Uterus (tissue), 4 donors: ENCODE measurements around the gene SOCS1. TPM values are rescaled to one million over a fixed set of nuclear protein-coding genes. Genes with fewer than 3 reads are reported as not detected.

ENCODE experiments used
- DNase-seq, 2 donors: peaks; one replicate each; pipeline ENCODE4 v3.0.0-alpha.2; 2019 to 2020
- H3K27ac ChIP-seq, 2 donors: fragments of 200-600 bp; sonication (generic); 1 replicate in 1 of 2; 2 replicates in 1 of 2; pipeline ENCODE4 v1.5.1; 2016 to 2018
- H3K27me3 ChIP-seq, 2 donors: fragments of 200-600 bp; sonication (generic); one replicate each; pipeline ENCODE4 v1.5.1; 2018 to 2019; ENCODE audit warnings: control low read depth in 1 of 2
- H3K36me3 ChIP-seq, 2 donors: fragments of 200-600 bp; sonication (generic); one replicate each; pipeline ENCODE4 v1.5.1; 2019; ENCODE audit warnings: control low read depth in 1 of 2
- H3K4me1 ChIP-seq, 2 donors: fragments of 200-600 bp; sonication (generic); one replicate each; pipeline ENCODE4 v1.5.1; 2018 to 2019; ENCODE audit warnings: control low read depth in 1 of 2
- H3K4me3 ChIP-seq, 2 donors: fragments of 200-600 bp; sonication (generic); 1 replicate in 1 of 2; 2 replicates in 1 of 2; pipeline ENCODE4 v1.5.1; 2018 to 2019; ENCODE audit warnings: mild to moderate bottlenecking in 1 of 2
- H3K9me3 ChIP-seq, 2 donors: fragments of 200-600 bp; sonication (generic); one replicate each; pipeline ENCODE4 v1.5.1; 2019; ENCODE audit warnings: control low read depth in 1 of 2
- CTCF ChIP-seq, 4 experiments: fragments of 200-600 bp in 2 of 4; fragments of 450-650 bp in 2 of 4; sonication (generic) in 2 of 4; IDR thresholded peaks; one replicate each; pipeline ENCODE4 v1.5.1; 2016 to 2019; ENCODE audit warnings: antibody characterized with exemption in 4 of 4, mild to moderate bottlenecking in 2 of 4, moderate library complexity in 1 of 4
- POLR2A ChIP-seq, 2 donors: fragments of 450-650 bp; IDR thresholded peaks; one replicate each; pipeline ENCODE4 v1.6.1; 2016; ENCODE audit warnings: antibody characterized with exemption in 2 of 2, mild to moderate bottlenecking in 1 of 2, moderate library complexity in 1 of 2
- intact Hi-C: fragments of 100-400 bp; cut with DNase I; formaldehyde crosslinking; loops from one replicate; pipeline ENCODE4 v1.15.1; 2023; ENCODE audit warnings: low total_unique reads
- total RNA-seq, 4 donors: library from RNA; depleted of rRNA in 3 of 4; stranded (reverse); fragments of >200 nt in 3 of 4; gene quantifications; one replicate each; pipeline versions ENCODE4 v1.1.0 to v1.2.4, GENCODE V29; 2014 to 2023
- donor health status: DM: yes; HTN: yes; CAD: no.

The SOCS1 gene
- total RNA-seq, 4 donors from 2014 or later = 6.4 to 45.3 (median 7.6) TPM; not detected in 1

GRCh38 chr16:11234884-11235702, 20.9 kb downstream of the SOCS1 start:
- Histone ChIP-seq H3K36me3 (no peaks in the 10 kb centered on the region), H3K27me3 (no peaks in the 10 kb centered on the region), H3K4me1 (no peaks in the 10 kb centered on the region), H3K27ac (no peak overlapping the region), H3K4me3 (no peak overlapping the region), H3K9me3 (no peaks in the 10 kb centered on the region)
- intact Hi-C loops = no loop called here
- no peak for DNase-seq
- TF ChIP-seq CTCF (IDR thresholded peaks at IDR 0.05) = no peak
- no peak for TF ChIP-seq POLR2A (IDR thresholded peaks at IDR 0.05)

DNA sequence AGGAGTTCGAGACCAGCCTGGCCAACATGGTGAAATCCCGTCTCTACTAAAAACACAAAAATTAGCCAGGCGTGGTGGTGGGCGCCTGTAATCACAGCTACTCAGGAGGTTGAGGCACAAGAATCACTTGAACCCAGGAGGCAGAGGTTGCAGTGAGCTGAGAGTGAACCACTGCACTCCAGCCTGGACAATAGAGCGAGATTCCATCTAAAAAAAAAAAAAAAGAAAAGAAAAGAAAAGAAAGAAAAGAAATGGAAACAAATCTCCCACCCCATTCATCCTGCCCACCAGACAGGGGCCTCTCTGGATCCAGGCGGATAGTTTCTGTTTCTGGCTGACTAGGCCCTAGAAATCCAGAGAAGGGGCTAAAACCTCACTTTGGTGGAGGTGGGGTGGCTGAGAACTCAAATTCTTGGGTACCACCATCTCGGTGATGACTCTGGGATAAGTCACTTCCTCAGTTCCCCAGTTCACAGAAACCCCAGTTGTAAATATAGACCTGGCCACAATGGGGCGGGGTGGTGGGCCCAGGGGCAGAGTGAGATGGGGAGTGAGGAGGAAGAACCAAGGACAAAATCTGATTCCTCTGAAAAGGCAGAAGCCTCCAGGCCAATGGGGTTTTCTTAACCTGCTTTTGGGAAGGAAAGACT, 22.2 kb downstream of the SOCS1 start:
- H3K4me3 ChIP-seq = no peak overlapping the region
- no peak for TF ChIP-seq CTCF (IDR thresholded peaks at IDR 0.05)
- intact Hi-C loops = no loop called here
- no peaks in the 10 kb centered on the region for H3K27me3 ChIP-seq
- no peaks in the 10 kb centered on the region for H3K36me3 ChIP-seq
- DNase-seq = no peak
- no peaks in the 10 kb centered on the region for H3K9me3 ChIP-seq
- no peaks in the 10 kb centered on the region for H3K4me1 ChIP-seq
- H3K27ac ChIP-seq = no peak overlapping the region

DNA sequence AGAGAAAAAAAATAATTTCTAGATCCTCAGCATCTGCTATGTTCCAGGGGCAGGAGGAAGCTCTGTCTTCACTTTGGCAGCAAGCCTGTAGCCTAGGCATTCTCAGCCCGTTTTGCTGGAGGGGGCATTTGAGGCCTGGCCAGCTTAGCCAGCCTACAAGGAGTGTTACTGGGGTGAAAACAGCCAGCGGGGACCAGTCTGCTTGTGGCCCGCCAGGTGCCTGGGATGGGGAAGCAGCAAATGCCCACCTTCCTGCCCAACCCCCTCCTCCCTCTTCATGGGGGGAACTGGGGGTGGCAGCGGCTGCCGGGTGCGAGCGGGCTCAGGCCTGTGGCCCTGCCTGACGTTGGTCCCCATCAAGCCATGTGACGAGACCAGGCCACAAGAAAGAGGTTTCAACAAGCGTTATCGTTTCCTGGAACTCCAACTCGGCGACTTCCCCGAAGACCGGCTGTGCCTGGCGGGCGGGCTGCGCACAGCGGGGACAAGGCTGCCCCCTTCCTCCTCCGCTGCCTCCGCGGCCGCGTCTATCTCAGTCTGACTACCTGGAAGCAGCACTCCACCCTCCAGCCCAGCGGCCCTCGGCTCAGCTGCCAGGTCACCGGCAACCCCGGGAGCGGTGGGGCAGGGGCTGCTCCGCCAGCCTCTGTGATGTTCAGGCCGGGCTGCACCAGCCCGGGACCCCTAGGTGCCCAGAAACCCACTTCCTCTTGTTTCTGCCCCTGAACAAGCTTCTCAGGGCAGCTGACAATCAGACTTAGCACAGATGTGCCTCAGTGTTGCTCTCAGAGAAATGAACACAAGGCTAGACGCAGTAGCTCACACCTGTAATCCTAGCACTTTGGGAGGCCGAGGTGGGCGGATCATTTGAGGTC, 22.9 kb downstream of the SOCS1 start:
- H3K4me1 ChIP-seq = no peaks in the 10 kb centered on the region
- no peaks in the 10 kb centered on the region for H3K36me3 ChIP-seq
- H3K27me3 ChIP-seq = no peaks in the 10 kb centered on the region
- no peaks in the 10 kb centered on the region for H3K9me3 ChIP-seq
- intact Hi-C loops = no loop called here
- no peak for DNase-seq
- H3K27ac ChIP-seq = no peak overlapping the region
- TF ChIP-seq CTCF (IDR thresholded peaks at IDR 0.05) (no peak), POLR2A (IDR thresholded peaks at IDR 0.05) (no peak)
- no peak overlapping the region for H3K4me3 ChIP-seq

DNA sequence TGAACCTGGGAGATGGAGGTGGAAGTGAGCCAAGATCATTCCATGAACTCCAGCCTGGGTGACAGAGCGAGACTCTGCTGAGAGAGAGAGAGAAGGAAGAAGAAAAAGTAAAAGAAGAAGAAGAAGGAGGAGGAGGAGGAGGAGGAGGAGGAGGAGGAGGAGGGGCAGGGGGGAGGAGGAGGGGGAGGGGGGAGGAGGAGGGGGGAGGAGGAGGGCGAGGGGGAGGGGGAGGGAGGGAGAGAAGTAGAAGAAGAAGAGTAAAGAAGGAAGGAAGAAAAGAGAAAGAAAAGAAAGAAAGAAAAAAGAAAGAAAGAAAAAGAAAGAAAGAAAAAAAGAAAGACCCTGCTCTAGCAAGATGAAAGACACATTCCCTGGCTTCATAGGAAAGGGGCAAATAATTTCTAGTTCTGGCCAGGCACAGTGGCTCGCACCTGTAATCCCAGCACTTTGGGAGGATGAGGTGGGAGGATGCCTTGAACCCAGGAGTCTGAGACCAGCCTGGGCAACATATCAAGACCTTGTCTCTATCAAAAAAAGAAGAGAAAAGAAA, 23.6 kb downstream of the SOCS1 start:
- DNase-seq = no peak
- Histone ChIP-seq H3K9me3 (no peaks in the 10 kb centered on the region), H3K36me3 (no peaks in the 10 kb centered on the region), H3K27ac (no peak overlapping the region), H3K27me3 (no peaks in the 10 kb centered on the region), H3K4me3 (no peak overlapping the region), H3K4me1 (no peaks in the 10 kb centered on the region)
- intact Hi-C loops = no loop called here
- TF ChIP-seq CTCF (IDR thresholded peaks at IDR 0.05) (no peak), POLR2A (IDR thresholded peaks at IDR 0.05) (no peak)
